ENCODE results near the gene TAF15. TPM values are rescaled to one million over a fixed set of nuclear protein-coding genes. Genes with fewer than 3 reads are reported as not detected.

Gene TAF15
- total and polyA plus RNA-seq, 10 of the 15 experiments (the other 5 are each of a cell fraction or from before 2014, with no cell fraction given), result 9.5 to 259 (median 40.4) TPM

DNA sequence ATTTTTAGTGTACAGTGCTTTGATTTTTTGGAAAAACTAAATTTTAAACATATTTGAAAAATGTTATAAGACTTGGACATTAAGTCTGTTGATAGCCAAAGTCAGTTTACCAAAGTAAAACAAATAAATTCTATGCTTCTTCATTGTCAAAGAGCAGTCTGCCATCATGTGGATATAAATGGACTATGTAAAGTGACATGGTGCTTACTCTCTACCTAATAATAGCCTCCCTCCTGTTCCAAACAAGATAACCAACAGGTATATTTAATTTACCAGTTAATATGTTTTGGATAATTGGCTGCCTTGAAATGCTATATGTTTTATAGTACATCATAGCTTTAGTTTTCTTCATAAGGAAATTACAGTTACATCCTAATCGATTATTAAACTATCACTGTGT, 15.9 kb downstream of the TAF15 start:
- no peak overlapping the region for H3K9ac ChIP-seq (ENCODE audit: control insufficient read depth, insufficient read depth, low read length)
- no peaks in the 10 kb centered on the region for H3K4me1 ChIP-seq (ENCODE audit: control insufficient read depth, insufficient read depth, low read length)
- no peaks in the 10 kb centered on the region for H4K20me1 ChIP-seq (ENCODE audit: control insufficient read depth, insufficient read depth)
- ChIA-PET SMC1A (ENCODE audit: uncharacterized antibody, unreplicated experiment) (no interaction called here), RAD21 (ENCODE audit: unreplicated experiment) (no interaction called here), POLR2A (no interaction called here), CTCF (interaction anchor here (1.4 to 1.5 kb wide), 2 partner anchors 13 to 23 kb away, joined by 3 read pairs; no protein-coding TSS in a partner anchor)
- no peak overlapping the region for H3K27ac ChIP-seq (ENCODE audit: control insufficient read depth, insufficient read depth)
- DNase-seq (ENCODE audit: low read depth, low spot score) (no peak), FAIRE-seq (no peak), ATAC-seq (no peak)
- H3K79me2 ChIP-seq (ENCODE audit: control insufficient read depth, insufficient read depth, low read length), result no peaks in the 10 kb centered on the region; the same call in 1 of the 2 replicates
- in situ Hi-C loops (cut with MboI) (no loop called here), intact Hi-C loops (cut with micrococcal nuclease; ENCODE audit: unreplicated experiment) (no loop called here)
- H2AFZ ChIP-seq (ENCODE audit: control insufficient read depth, low read depth, low read length), result no peak overlapping the region
- no peak overlapping the region for H3K4me2 ChIP-seq (ENCODE audit: control insufficient read depth, insufficient read depth)
- H3K4me3 ChIP-seq, result no peak overlapping the region
- H3K27me3 ChIP-seq (replicated peaks in 1 of 2; ENCODE audit: control insufficient read depth in 2 of 2, insufficient read depth in 2 of 2, low read length in 1 of 2), result no peaks in the 10 kb centered on the region
- no peaks in the 10 kb centered on the region for H3K9me3 ChIP-seq (replicated peaks; ENCODE audit: control insufficient read depth, insufficient read depth, low read length)
- H3K36me3 ChIP-seq (ENCODE audit: control insufficient read depth in 2 of 2, insufficient read depth in 2 of 2, low read length in 1 of 2), result peaks cover 1 to 29% of the 10 kb centered on the region in 2 experiments
- TF ChIP-seq ZNF274 (IDR thresholded peaks at IDR 0.05; ENCODE audit: insufficient read depth, insufficient read length) (no peak), ZNF24 (IDR thresholded peaks at IDR 0.05) (no peak), ETV6 (conservative IDR thresholded peaks at IDR 0.05 in 1 of 2, IDR thresholded peaks at IDR 0.05 in 1 of 2; ENCODE audit: borderline replicate concordance in 1 of 2, low read depth in 1 of 2) (no peak), TCF12 (IDR thresholded peaks at IDR 0.05; ENCODE audit: low read depth, low read length) (no peak), EZH2 (IDR thresholded peaks at IDR 0.05; ENCODE audit: borderline replicate concordance, control insufficient read depth, low read depth, low read length) (no peak)
- TF ChIP-seq, protein P1, sequence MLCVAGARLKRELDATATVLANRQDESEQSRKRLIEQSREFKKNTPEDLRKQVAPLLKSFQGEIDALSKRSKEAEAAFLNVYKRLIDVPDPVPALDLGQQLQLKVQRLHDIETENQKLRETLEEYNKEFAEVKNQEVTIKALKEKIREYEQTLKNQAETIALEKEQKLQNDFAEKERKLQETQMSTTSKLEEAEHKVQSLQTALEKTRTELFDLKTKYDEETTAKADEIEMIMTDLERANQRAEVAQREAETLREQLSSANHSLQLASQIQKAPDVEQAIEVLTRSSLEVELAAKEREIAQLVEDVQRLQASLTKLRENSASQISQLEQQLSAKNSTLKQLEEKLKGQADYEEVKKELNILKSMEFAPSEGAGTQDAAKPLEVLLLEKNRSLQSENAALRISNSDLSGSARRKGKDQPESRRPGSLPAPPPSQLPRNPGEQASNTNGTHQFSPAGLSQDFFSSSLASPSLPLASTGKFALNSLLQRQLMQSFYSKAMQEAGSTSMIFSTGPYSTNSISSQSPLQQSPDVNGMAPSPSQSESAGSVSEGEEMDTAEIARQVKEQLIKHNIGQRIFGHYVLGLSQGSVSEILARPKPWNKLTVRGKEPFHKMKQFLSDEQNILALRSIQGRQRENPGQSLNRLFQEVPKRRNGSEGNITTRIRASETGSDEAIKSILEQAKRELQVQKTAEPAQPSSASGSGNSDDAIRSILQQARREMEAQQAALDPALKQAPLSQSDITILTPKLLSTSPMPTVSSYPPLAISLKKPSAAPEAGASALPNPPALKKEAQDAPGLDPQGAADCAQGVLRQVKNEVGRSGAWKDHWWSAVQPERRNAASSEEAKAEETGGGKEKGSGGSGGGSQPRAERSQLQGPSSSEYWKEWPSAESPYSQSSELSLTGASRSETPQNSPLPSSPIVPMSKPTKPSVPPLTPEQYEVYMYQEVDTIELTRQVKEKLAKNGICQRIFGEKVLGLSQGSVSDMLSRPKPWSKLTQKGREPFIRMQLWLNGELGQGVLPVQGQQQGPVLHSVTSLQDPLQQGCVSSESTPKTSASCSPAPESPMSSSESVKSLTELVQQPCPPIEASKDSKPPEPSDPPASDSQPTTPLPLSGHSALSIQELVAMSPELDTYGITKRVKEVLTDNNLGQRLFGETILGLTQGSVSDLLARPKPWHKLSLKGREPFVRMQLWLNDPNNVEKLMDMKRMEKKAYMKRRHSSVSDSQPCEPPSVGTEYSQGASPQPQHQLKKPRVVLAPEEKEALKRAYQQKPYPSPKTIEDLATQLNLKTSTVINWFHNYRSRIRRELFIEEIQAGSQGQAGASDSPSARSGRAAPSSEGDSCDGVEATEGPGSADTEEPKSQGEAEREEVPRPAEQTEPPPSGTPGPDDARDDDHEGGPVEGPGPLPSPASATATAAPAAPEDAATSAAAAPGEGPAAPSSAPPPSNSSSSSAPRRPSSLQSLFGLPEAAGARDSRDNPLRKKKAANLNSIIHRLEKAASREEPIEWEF (IDR thresholded peaks at IDR 0.05; ENCODE audit: insufficient replicate concordance, low read depth, low read length), result no peak
- TF ChIP-seq, protein P2, sequence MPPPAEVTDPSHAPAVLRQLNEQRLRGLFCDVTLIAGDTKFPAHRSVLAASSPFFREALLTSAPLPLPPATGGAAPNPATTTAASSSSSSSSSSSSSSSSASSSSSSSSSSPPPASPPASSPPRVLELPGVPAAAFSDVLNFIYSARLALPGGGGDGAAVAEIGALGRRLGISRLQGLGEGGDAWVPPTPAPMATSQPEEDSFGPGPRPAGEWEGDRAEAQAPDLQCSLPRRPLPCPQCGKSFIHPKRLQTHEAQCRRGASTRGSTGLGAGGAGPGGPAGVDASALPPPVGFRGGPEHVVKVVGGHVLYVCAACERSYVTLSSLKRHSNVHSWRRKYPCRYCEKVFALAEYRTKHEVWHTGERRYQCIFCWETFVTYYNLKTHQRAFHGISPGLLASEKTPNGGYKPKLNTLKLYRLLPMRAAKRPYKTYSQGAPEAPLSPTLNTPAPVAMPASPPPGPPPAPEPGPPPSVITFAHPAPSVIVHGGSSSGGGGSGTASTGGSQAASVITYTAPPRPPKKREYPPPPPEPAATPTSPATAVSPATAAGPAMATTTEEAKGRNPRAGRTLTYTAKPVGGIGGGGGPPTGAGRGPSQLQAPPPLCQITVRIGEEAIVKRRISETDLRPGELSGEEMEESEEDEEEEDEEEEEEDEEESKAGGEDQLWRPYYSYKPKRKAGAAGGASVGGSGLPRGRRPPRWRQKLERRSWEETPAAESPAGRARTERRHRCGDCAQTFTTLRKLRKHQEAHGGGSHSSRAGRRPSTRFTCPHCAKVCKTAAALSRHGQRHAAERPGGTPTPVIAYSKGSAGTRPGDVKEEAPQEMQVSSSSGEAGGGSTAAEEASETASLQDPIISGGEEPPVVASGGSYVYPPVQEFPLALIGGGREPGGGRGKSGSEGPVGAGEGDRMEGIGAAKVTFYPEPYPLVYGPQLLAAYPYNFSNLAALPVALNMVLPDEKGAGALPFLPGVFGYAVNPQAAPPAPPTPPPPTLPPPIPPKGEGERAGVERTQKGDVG (CRISPR knock-in tag; IDR thresholded peaks at IDR 0.05), result no peak
- TF ChIP-seq, protein P3, sequence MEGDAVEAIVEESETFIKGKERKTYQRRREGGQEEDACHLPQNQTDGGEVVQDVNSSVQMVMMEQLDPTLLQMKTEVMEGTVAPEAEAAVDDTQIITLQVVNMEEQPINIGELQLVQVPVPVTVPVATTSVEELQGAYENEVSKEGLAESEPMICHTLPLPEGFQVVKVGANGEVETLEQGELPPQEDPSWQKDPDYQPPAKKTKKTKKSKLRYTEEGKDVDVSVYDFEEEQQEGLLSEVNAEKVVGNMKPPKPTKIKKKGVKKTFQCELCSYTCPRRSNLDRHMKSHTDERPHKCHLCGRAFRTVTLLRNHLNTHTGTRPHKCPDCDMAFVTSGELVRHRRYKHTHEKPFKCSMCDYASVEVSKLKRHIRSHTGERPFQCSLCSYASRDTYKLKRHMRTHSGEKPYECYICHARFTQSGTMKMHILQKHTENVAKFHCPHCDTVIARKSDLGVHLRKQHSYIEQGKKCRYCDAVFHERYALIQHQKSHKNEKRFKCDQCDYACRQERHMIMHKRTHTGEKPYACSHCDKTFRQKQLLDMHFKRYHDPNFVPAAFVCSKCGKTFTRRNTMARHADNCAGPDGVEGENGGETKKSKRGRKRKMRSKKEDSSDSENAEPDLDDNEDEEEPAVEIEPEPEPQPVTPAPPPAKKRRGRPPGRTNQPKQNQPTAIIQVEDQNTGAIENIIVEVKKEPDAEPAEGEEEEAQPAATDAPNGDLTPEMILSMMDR (IDR thresholded peaks at IDR 0.05 in 2 of 3, conservative IDR thresholded peaks at IDR 0.05 in 1 of 3; ENCODE audit: control insufficient read depth in 2 of 3, extremely low read depth in 1 of 3, insufficient read depth in 1 of 3, low read depth in 3 of 3, low read length in 3 of 3), result no peak
- TF ChIP-seq, protein P4, sequence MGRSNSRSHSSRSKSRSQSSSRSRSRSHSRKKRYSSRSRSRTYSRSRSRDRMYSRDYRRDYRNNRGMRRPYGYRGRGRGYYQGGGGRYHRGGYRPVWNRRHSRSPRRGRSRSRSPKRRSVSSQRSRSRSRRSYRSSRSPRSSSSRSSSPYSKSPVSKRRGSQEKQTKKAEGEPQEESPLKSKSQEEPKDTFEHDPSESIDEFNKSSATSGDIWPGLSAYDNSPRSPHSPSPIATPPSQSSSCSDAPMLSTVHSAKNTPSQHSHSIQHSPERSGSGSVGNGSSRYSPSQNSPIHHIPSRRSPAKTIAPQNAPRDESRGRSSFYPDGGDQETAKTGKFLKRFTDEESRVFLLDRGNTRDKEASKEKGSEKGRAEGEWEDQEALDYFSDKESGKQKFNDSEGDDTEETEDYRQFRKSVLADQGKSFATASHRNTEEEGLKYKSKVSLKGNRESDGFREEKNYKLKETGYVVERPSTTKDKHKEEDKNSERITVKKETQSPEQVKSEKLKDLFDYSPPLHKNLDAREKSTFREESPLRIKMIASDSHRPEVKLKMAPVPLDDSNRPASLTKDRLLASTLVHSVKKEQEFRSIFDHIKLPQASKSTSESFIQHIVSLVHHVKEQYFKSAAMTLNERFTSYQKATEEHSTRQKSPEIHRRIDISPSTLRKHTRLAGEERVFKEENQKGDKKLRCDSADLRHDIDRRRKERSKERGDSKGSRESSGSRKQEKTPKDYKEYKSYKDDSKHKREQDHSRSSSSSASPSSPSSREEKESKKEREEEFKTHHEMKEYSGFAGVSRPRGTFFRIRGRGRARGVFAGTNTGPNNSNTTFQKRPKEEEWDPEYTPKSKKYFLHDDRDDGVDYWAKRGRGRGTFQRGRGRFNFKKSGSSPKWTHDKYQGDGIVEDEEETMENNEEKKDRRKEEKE (IDR thresholded peaks at IDR 0.05), result no peak
- WGBS (ENCODE audit: insufficient coverage, insufficient replicate concordance, low lambda C conversion rate, missing lambda C conversion rate), result 100% methylated on average over 1 of the region's 1 CpG
- BruUV-seq (replicated peaks), result TSS peak; percentile 13

Data from GM12878 (cell line).